DLD1 (cell line): ENCODE measurements around the gene LGALSL.
"Not testable (repeated sequence)": the region's sequence is repeated elsewhere in the genome, so short reads cannot be mapped to it uniquely, and the experiment has no call there.

Source experiments
- in situ Hi-C: cut with HindIII; loops from 2 replicates; pipeline ENCODE4 v1.10.0; 2017; ENCODE audit warnings: low sequenced_read_pairs

Gene LGALSL

DNA sequence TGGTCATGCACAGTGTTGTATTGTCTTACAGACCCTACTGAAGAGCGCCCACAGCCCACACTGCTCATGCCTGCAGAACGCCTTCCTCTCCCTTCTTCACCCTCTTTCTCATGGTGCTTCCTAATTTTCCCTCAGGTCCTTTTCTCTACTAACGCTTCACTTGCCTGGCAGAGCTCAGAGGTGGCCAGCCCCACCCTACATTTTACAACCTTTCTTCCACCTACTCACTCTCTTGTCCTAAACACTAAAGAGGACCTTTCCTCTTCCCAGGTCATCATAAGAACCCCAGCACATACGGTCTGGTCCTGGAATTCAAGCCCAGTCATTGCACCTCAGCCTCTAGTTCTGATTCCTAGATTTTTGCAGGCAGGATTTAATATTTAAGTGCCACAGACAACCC lies 11.7 kb upstream of the LGALSL start:
- in situ Hi-C loops: no loop called here

- in situ Hi-C loops: no loop called here
Observed at GRCh38 chr2:64442801-64443429, 11.0 kb upstream of the LGALSL start.

DNA sequence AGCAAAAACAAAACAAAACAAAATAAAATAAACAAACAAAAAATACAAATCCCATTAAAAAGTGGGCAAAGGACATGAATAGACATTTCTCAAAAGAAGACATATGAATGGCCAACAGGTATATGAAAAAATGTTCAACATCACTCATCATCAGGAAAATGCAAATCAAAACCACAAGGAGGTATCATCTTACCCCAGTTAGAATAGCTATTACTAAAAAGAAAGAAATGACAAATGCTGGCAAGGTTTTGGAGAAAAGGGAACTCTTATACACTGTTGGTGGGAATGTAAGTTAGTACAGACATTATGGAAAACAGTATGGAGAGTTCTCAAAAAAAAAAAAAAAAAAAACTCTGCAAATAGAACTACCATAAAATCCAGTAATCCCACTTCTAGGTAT lies 8.0 kb upstream of the LGALSL start:
- in situ Hi-C loops: not testable (repeated sequence)

GRCh38 chr2:64447317-64448040 lies 6.5 kb upstream of the LGALSL start:
- in situ Hi-C loops: no loop called here

- in situ Hi-C loops: no loop called here
Observed at GRCh38 chr2:64448041-64448426, 5.9 kb upstream of the LGALSL start.

GRCh38 chr2:64451051-64451450 lies 2.9 kb upstream of the LGALSL start:
- in situ Hi-C loops: no loop called here

- in situ Hi-C loops: no loop called here
Observed at GRCh38 chr2:64454386-64455332, 697 bp downstream of the LGALSL start.

GRCh38 chr2:64455545-64455944 lies 1.6 kb downstream of the LGALSL start:
- in situ Hi-C loops: no loop called here

DNA sequence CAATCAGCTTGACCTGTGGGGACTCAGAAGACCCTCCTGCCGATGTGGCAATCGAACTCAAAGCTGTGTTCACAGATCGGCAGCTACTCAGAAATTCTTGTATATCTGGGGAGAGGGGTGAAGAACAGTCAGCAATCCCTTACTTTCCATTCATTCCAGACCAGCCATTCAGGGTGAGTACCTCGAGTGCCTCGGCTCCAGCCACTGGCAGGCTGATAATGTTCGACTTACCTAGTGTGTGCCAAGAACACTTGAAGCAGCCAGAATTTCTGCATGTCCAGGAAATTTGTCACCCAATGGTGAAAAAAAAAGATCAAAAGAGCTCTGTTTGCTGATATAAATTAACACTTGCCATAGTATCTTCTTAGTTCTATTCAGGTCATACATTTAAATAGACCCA lies 2.3 kb downstream of the LGALSL start:
- in situ Hi-C loops: no loop called here

DNA sequence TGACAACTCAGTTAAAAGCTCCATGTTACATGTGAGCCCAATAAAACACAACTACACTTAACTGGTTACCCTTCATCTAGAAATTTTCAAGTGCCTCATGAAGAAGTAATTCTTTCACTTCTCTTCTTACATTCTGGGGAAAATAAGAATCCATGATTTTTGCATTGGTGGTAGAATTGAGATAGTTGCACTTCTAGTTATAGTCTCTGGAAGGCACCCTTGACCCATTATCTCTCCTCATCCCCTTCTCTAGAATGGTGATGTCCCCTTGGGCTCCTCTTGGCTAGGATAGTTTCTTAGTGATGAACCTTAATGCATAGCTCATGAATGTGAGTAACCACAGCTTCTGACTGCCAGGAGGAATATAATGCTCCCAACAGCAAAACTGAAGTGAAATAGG lies 3.6 kb downstream of the LGALSL start:
- in situ Hi-C loops: no loop called here

- in situ Hi-C loops: no loop called here
Observed at GRCh38 chr2:64459575-64459974, 5.6 kb downstream of the LGALSL start.

GRCh38 chr2:64460330-64460729 lies 6.4 kb downstream of the LGALSL start:
- in situ Hi-C loops: no loop called here

- in situ Hi-C loops: no loop called here
Observed at GRCh38 chr2:64461271-64462058, 7.5 kb downstream of the LGALSL start.

DNA sequence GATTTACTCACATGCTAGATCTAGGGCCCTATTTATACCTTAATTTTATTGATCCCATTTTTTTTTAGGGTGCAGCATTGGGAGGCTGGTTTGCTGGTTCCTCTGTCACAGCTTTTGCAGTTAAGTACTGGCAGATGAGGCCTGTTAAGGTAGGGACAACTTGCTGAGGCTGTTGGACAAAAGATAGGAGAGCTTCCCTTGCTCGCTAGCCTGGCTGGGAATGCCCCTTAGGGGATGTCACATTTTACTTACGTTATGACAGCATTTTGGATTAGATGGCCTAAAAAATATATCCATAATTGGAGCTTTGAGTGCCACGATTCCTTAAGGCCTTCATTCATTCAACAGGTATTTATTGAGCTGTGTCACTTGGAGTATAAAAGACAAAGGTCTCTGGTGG lies 8.2 kb downstream of the LGALSL start:
- in situ Hi-C loops: no loop called here

GRCh38 chr2:64462940-64463700 lies 9.2 kb downstream of the LGALSL start:
- in situ Hi-C loops: no loop called here

DNA sequence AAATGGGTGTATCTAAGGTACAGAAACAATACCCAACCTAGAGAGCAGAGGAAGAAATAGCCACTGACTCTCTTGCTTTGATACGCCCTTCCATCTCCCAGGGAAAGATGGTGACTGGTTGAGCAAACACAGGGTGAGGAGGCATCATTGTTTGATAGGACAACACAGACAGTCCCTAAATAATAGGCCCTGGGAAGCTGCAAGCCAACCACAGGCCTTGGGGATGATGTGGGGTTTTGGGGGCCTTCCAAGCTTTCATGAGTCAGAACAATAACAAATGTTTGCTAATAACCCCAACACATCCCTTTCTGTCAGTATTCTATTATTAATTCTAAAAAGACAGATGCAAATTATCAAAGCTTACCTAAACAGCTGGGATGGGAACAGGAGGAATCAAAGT lies 9.8 kb downstream of the LGALSL start:
- in situ Hi-C loops: no loop called here

DNA sequence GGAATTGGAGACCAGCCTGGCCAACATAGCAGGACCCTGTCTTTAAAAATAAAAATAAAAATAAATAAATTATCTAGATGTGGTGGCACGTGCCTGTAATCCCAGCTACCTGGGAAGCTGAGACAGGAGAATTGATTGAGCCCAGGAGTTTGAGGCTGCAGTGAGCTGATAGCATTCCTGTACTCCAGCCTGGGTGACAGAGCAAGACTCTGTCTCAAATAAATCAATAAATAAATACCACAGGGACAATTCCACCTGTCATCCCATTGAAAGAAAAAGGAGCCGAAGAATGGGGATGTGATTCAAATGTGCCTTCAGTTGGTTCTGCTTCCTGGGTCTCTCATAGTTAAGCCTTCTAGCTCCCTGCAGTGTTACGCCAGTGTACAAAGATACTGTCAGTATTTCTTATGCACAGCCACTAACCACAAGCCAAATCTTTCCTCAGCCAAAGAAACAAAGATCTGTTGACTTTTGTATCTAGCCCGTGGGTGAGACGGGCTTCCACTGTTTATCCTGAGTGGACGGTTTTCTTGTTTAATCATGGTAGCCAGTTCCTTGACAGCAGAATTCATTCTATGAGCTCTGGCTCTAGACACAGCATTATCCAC lies 12.6 kb downstream of the LGALSL start:
- in situ Hi-C loops: loop anchor here (5.0 kb wide), 1 partner anchor 36 kb away; no protein-coding TSS in a partner anchor

GRCh38 chr2:64467096-64467843 lies 13.3 kb downstream of the LGALSL start:
- in situ Hi-C loops: loop anchor here (5.0 kb wide), 1 partner anchor 35 kb away; no protein-coding TSS in a partner anchor

- in situ Hi-C loops: loop anchor here (5.0 kb wide), 1 partner anchor 33 kb away; no protein-coding TSS in a partner anchor
Observed at GRCh38 chr2:64469261-64469660, 15.3 kb downstream of the LGALSL start.
